ENCODE data around the gene SP6.

The SP6 gene

GRCh38 chr17:47808830-47809480 lies 42.0 kb downstream of the SP6 start:
- Mint-ChIP-seq H3K4me1 (ENCODE audit: low read depth) (peaks cover 2% of the 10 kb centered on the region), H3K4me3 (no peak overlapping the region), H3K27ac (no peak overlapping the region), H3K27me3 (ENCODE audit: low read depth) (no peaks in the 10 kb centered on the region), H3K36me3 (ENCODE audit: low read depth) (peaks cover 32% of the 10 kb centered on the region), H3K9me3 (no peaks in the 10 kb centered on the region)

GRCh38 chr17:47808036-47808829 lies 42.7 kb downstream of the SP6 start:
- peaks cover 32% of the 10 kb centered on the region for H3K36me3 Mint-ChIP-seq (ENCODE audit: low read depth)
- no peak overlapping the region for H3K27ac Mint-ChIP-seq
- no peaks in the 10 kb centered on the region for H3K9me3 Mint-ChIP-seq
- H3K4me3 Mint-ChIP-seq, result no peak overlapping the region
- H3K4me1 Mint-ChIP-seq (ENCODE audit: low read depth), result peaks cover 2% of the 10 kb centered on the region
- no peaks in the 10 kb centered on the region for H3K27me3 Mint-ChIP-seq (ENCODE audit: low read depth)

GRCh38 chr17:47807421-47807820 lies 43.5 kb downstream of the SP6 start:
- H3K27ac Mint-ChIP-seq, result no peak overlapping the region
- peaks cover 24% of the 10 kb centered on the region for H3K36me3 Mint-ChIP-seq (ENCODE audit: low read depth)
- H3K4me3 Mint-ChIP-seq, result no peak overlapping the region
- no peaks in the 10 kb centered on the region for H3K9me3 Mint-ChIP-seq
- no peaks in the 10 kb centered on the region for H3K27me3 Mint-ChIP-seq (ENCODE audit: low read depth)
- H3K4me1 Mint-ChIP-seq (ENCODE audit: low read depth), result peaks cover 1% of the 10 kb centered on the region

GRCh38 chr17:47806913-47807255 lies 44.1 kb downstream of the SP6 start:
- Mint-ChIP-seq H3K4me3 (no peak overlapping the region), H3K27ac (no peak overlapping the region), H3K9me3 (no peaks in the 10 kb centered on the region), H3K4me1 (ENCODE audit: low read depth) (peaks cover 5% of the 10 kb centered on the region), H3K27me3 (ENCODE audit: low read depth) (no peaks in the 10 kb centered on the region), H3K36me3 (ENCODE audit: low read depth) (peaks cover 22% of the 10 kb centered on the region)

- Mint-ChIP-seq H3K36me3 (ENCODE audit: low read depth) (peaks cover 20% of the 10 kb centered on the region), H3K4me3 (no peak overlapping the region), H3K4me1 (ENCODE audit: low read depth) (peaks cover 5% of the 10 kb centered on the region), H3K27ac (no peak overlapping the region), H3K9me3 (no peaks in the 10 kb centered on the region), H3K27me3 (ENCODE audit: low read depth) (no peaks in the 10 kb centered on the region)
Measured at GRCh38 chr17:47806026-47806912, 44.7 kb downstream of the SP6 start.

- Mint-ChIP-seq H3K4me3 (no peak overlapping the region), H3K27ac (no peak overlapping the region), H3K27me3 (ENCODE audit: low read depth) (no peaks in the 10 kb centered on the region), H3K9me3 (no peaks in the 10 kb centered on the region), H3K36me3 (ENCODE audit: low read depth) (peaks cover 9% of the 10 kb centered on the region), H3K4me1 (ENCODE audit: low read depth) (peaks cover 5% of the 10 kb centered on the region)
Measured at GRCh38 chr17:47804461-47804860, 46.5 kb downstream of the SP6 start.

- Mint-ChIP-seq H3K36me3 (ENCODE audit: low read depth) (peaks cover 9% of the 10 kb centered on the region), H3K27ac (no peak overlapping the region), H3K27me3 (ENCODE audit: low read depth) (no peaks in the 10 kb centered on the region), H3K4me1 (ENCODE audit: low read depth) (peaks cover 5% of the 10 kb centered on the region), H3K9me3 (no peaks in the 10 kb centered on the region), H3K4me3 (no peak overlapping the region)
Measured at GRCh38 chr17:47803751-47804150, 47.2 kb downstream of the SP6 start.

GRCh38 chr17:47803201-47803600 lies 47.8 kb downstream of the SP6 start:
- no peak overlapping the region for H3K27ac Mint-ChIP-seq
- H3K9me3 Mint-ChIP-seq, result no peaks in the 10 kb centered on the region
- H3K27me3 Mint-ChIP-seq (ENCODE audit: low read depth), result no peaks in the 10 kb centered on the region
- H3K36me3 Mint-ChIP-seq (ENCODE audit: low read depth), result peaks cover 9% of the 10 kb centered on the region
- no peak overlapping the region for H3K4me3 Mint-ChIP-seq
- H3K4me1 Mint-ChIP-seq (ENCODE audit: low read depth), result peaks cover 5% of the 10 kb centered on the region

GRCh38 chr17:47802341-47803022 lies 48.5 kb downstream of the SP6 start:
- Mint-ChIP-seq H3K27me3 (ENCODE audit: low read depth) (peaks cover 6% of the 10 kb centered on the region), H3K27ac (no peak overlapping the region), H3K4me1 (ENCODE audit: low read depth) (peaks cover 5% of the 10 kb centered on the region), H3K4me3 (no peak overlapping the region), H3K9me3 (no peaks in the 10 kb centered on the region), H3K36me3 (ENCODE audit: low read depth) (peaks cover 5% of the 10 kb centered on the region)

- no peaks in the 10 kb centered on the region for H3K9me3 Mint-ChIP-seq
- no peak overlapping the region for H3K27ac Mint-ChIP-seq
- H3K27me3 Mint-ChIP-seq (ENCODE audit: low read depth), result peaks cover 8% of the 10 kb centered on the region
- H3K36me3 Mint-ChIP-seq (ENCODE audit: low read depth), result peaks cover under 1% of the 10 kb centered on the region
- H3K4me1 Mint-ChIP-seq (ENCODE audit: low read depth), result peaks cover 5% of the 10 kb centered on the region
- H3K4me3 Mint-ChIP-seq, result no peak overlapping the region
Measured at GRCh38 chr17:47801906-47802305, 49.1 kb downstream of the SP6 start.

- Mint-ChIP-seq H3K4me1 (ENCODE audit: low read depth) (peaks cover 5% of the 10 kb centered on the region), H3K9me3 (no peaks in the 10 kb centered on the region), H3K27me3 (ENCODE audit: low read depth) (peaks cover 8% of the 10 kb centered on the region), H3K27ac (no peak overlapping the region), H3K4me3 (no peak overlapping the region), H3K36me3 (ENCODE audit: low read depth) (no peaks in the 10 kb centered on the region)
Measured at GRCh38 chr17:47801176-47801765, 49.7 kb downstream of the SP6 start.

GRCh38 chr17:47800686-47801085 lies 50.3 kb downstream of the SP6 start:
- Mint-ChIP-seq H3K4me1 (ENCODE audit: low read depth) (peaks cover 5% of the 10 kb centered on the region), H3K4me3 (no peak overlapping the region), H3K36me3 (ENCODE audit: low read depth) (no peaks in the 10 kb centered on the region), H3K27me3 (ENCODE audit: low read depth) (peaks cover 8% of the 10 kb centered on the region), H3K27ac (no peak overlapping the region), H3K9me3 (no peaks in the 10 kb centered on the region)

GRCh38 chr17:47797797-47798196 lies 53.2 kb downstream of the SP6 start:
- H3K27ac Mint-ChIP-seq, result no peak overlapping the region
- H3K9me3 Mint-ChIP-seq, result no peaks in the 10 kb centered on the region
- H3K4me1 Mint-ChIP-seq (ENCODE audit: low read depth), result peaks cover 5% of the 10 kb centered on the region
- H3K27me3 Mint-ChIP-seq (ENCODE audit: low read depth), result peaks cover 36% of the 10 kb centered on the region
- H3K36me3 Mint-ChIP-seq (ENCODE audit: low read depth), result no peaks in the 10 kb centered on the region
- H3K4me3 Mint-ChIP-seq, result no peak overlapping the region
